Neural cell (in vitro differentiated cells): ENCODE data around the gene ABHD13. TPM values are rescaled to one million over a fixed set of nuclear protein-coding genes. Genes with fewer than 3 reads are reported as not detected.

Experiments used
- H2AFZ ChIP-seq: fragments of 200-600, 300-800 bp; sonication (generic), shearing (Covaris generic); 2 replicates; pipeline ENCODE4 v1.6.0; 2014; ENCODE audit warnings: low read depth, mild to moderate bottlenecking, antibody characterized with exemption, low read length, moderate library complexity
- H3F3A ChIP-seq: fragments of 200-600 bp; shearing (Covaris generic); 2 replicates; pipeline ENCODE4 v1.6.1; 2016; ENCODE audit warnings: mild to moderate bottlenecking, moderate library complexity, mixed read lengths, antibody characterized with exemption, low read length; ENCODE audit not compliant: insufficient read depth, poor library complexity, severe bottlenecking
- H3K27ac ChIP-seq: fragments of 200-600, 300-800 bp; sonication (generic), shearing (Covaris generic); 2 replicates; pipeline ENCODE4 v1.5.1; 2014; ENCODE audit warnings: mild to moderate bottlenecking, low read length, moderate library complexity
- H3K27me3 ChIP-seq: fragments of 300-800, 200-600 bp; sonication (generic), shearing (Covaris generic); 2 replicates; pipeline ENCODE4 v1.6.0; 2014; ENCODE audit warnings: mild to moderate bottlenecking, low read depth, low read length, moderate library complexity; ENCODE audit not compliant: insufficient read depth
- H3K36me3 ChIP-seq: fragments of 300-800, 200-600 bp; sonication (generic), shearing (Covaris generic); 2 replicates; pipeline ENCODE4 v1.5.1; 2014; ENCODE audit warnings: mild to moderate bottlenecking, antibody characterized with exemption, low read length, moderate library complexity; ENCODE audit not compliant: insufficient read depth
- H3K4me2 ChIP-seq: fragments of 300-800, 200-600 bp; sonication (generic), shearing (Covaris generic); 2 replicates; pipeline ENCODE4 v1.6.0; 2014; ENCODE audit warnings: mild to moderate bottlenecking, low read length
- H3K4me3 ChIP-seq: fragments of 300-800, 200-600 bp; sonication (generic), shearing (Covaris generic); 2 replicates; pipeline ENCODE4 v1.5.1; 2014; ENCODE audit warnings: mild to moderate bottlenecking, low read length, moderate library complexity
- H3K79me2 ChIP-seq: fragments of 200-600 bp; shearing (Covaris generic); replicated peaks from 2 replicates; pipeline ENCODE4 v1.6.0; 2014; ENCODE audit warnings: mild to moderate bottlenecking, low read length, moderate library complexity; ENCODE audit not compliant: insufficient read depth
- H3K9ac ChIP-seq: fragments of 300-800, 200-600 bp; sonication (generic), shearing (Covaris generic); 2 replicates; pipeline ENCODE4 v1.6.1; 2016; ENCODE audit warnings: mild to moderate bottlenecking, low read length, mixed read lengths
- H3K9me2 ChIP-seq: fragments of 200-600 bp; shearing (Covaris generic); 2 replicates; pipeline ENCODE4 v1.6.1; 2016; ENCODE audit warnings: mild to moderate bottlenecking, low read length, mixed read lengths; ENCODE audit not compliant: insufficient read depth
- H3K9me3 ChIP-seq: fragments of 200-600, 300-800 bp; sonication (generic), shearing (Covaris generic); 2 replicates; pipeline ENCODE4 v1.6.1; 2016; ENCODE audit warnings: mild to moderate bottlenecking, mixed run types, low read length, moderate library complexity, mixed read lengths
- H4K20me1 ChIP-seq: fragments of 200-600 bp; shearing (Covaris generic); 2 replicates; pipeline ENCODE4 v1.6.1; 2016; ENCODE audit warnings: mild to moderate bottlenecking, mixed run types; ENCODE audit not compliant: insufficient read depth
- EP300 ChIP-seq: fragments of 450-650 bp; conservative IDR thresholded peaks from 2 replicates; pipeline ENCODE4 v1.6.1; 2014; ENCODE audit warnings: antibody characterized with exemption, mild to moderate bottlenecking, moderate library complexity; ENCODE audit not compliant: poor library complexity, severe bottlenecking
- EZH2 ChIP-seq: fragments of 200-600, 300-800 bp; shearing (Covaris generic), sonication (generic); IDR thresholded peaks from 2 replicates; pipeline ENCODE4 v1.6.1; 2014; ENCODE audit warnings: antibody characterized with exemption, low read length, borderline replicate concordance, mild to moderate bottlenecking; ENCODE audit not compliant: insufficient read depth, poor library complexity, severe bottlenecking
- MXI1 ChIP-seq: fragments of 450-650 bp; conservative IDR thresholded peaks from 2 replicates; pipeline ENCODE4 v1.6.1; 2014; ENCODE audit warnings: antibody characterized with exemption, mild to moderate bottlenecking; ENCODE audit not compliant: poor library complexity, severe bottlenecking
- POLR2AphosphoS5 ChIP-seq: IDR thresholded peaks from 2 replicates; pipeline ENCODE4 v1.6.1; 2012
- RAD21 ChIP-seq: fragments of 450-650 bp; conservative IDR thresholded peaks from 2 replicates; pipeline ENCODE4 v1.6.1; 2014; ENCODE audit warnings: antibody characterized with exemption, mild to moderate bottlenecking, moderate library complexity
- SMC3 ChIP-seq: fragments of 450-650 bp; conservative IDR thresholded peaks from 2 replicates; pipeline ENCODE4 v1.6.1; 2014; ENCODE audit warnings: antibody characterized with exemption, mild to moderate bottlenecking, moderate library complexity; ENCODE audit not compliant: poor library complexity
- TAF1 ChIP-seq: IDR thresholded peaks from 2 replicates; pipeline ENCODE4 v1.6.1; 2012; ENCODE audit warnings: low read depth
- polyA plus RNA-seq: library from polyadenylated mRNA; depleted of rRNA; stranded (reverse); fragments of >200 nt; gene quantifications from 2 replicates; pipeline ENCODE4 v1.2.3, GENCODE V29; 2014
- TF ChIP-seq, protein P1 (sequence below): IDR thresholded peaks from 2 replicates; pipeline ENCODE4 v1.6.1; 2012; ENCODE audit warnings: borderline replicate concordance
- TF ChIP-seq, protein P2 (sequence below): fragments of 450-650 bp; IDR thresholded peaks from 2 replicates; pipeline ENCODE4 v1.5.1; 2014; ENCODE audit warnings: antibody characterized with exemption, mild to moderate bottlenecking, moderate library complexity; ENCODE audit not compliant: poor library complexity, severe bottlenecking

The ABHD13 gene
- polyA plus RNA-seq, 1 donor from 2014 or later, result 14.4 TPM

DNA sequence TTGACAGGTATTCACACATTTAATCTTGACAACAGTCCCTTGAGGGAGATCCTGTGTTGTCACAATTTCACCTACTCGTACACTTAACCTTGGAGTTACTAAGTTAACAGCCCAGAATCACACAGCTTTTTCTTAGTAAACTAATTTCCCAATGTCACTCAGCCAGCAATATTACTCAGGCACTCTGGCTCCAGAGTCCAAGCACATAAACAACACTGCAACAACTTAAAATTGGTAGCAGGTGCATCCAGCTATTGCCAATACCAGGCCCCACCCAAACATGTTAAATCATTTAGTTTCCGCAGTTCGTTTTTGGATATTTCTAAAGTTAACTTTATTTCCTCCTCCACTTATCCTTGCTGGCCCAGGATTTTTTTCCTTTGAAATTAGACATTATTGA lies 35.5 kb upstream of the ABHD13 start:
- Histone ChIP-seq H2AFZ (no peak overlapping the region), H3K27me3 (no peaks in the 10 kb centered on the region), H3K36me3 (no peaks in the 10 kb centered on the region), H3K9ac (no peak overlapping the region), H3K9me3 (no peaks in the 10 kb centered on the region), H3K4me3 (no peak overlapping the region), H3K9me2 (no peaks in the 10 kb centered on the region), H3K27ac (no peak overlapping the region), H3F3A (no peaks in the 10 kb centered on the region), H4K20me1 (no peaks in the 10 kb centered on the region), H3K79me2 (no peaks in the 10 kb centered on the region), H3K4me2 (no peak overlapping the region)
- TF ChIP-seq EP300, result no peak
- TF ChIP-seq POLR2AphosphoS5, result no peak
- TF ChIP-seq, protein P1, sequence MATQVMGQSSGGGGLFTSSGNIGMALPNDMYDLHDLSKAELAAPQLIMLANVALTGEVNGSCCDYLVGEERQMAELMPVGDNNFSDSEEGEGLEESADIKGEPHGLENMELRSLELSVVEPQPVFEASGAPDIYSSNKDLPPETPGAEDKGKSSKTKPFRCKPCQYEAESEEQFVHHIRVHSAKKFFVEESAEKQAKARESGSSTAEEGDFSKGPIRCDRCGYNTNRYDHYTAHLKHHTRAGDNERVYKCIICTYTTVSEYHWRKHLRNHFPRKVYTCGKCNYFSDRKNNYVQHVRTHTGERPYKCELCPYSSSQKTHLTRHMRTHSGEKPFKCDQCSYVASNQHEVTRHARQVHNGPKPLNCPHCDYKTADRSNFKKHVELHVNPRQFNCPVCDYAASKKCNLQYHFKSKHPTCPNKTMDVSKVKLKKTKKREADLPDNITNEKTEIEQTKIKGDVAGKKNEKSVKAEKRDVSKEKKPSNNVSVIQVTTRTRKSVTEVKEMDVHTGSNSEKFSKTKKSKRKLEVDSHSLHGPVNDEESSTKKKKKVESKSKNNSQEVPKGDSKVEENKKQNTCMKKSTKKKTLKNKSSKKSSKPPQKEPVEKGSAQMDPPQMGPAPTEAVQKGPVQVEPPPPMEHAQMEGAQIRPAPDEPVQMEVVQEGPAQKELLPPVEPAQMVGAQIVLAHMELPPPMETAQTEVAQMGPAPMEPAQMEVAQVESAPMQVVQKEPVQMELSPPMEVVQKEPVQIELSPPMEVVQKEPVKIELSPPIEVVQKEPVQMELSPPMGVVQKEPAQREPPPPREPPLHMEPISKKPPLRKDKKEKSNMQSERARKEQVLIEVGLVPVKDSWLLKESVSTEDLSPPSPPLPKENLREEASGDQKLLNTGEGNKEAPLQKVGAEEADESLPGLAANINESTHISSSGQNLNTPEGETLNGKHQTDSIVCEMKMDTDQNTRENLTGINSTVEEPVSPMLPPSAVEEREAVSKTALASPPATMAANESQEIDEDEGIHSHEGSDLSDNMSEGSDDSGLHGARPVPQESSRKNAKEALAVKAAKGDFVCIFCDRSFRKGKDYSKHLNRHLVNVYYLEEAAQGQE, result no peak
- TF ChIP-seq, protein P2, sequence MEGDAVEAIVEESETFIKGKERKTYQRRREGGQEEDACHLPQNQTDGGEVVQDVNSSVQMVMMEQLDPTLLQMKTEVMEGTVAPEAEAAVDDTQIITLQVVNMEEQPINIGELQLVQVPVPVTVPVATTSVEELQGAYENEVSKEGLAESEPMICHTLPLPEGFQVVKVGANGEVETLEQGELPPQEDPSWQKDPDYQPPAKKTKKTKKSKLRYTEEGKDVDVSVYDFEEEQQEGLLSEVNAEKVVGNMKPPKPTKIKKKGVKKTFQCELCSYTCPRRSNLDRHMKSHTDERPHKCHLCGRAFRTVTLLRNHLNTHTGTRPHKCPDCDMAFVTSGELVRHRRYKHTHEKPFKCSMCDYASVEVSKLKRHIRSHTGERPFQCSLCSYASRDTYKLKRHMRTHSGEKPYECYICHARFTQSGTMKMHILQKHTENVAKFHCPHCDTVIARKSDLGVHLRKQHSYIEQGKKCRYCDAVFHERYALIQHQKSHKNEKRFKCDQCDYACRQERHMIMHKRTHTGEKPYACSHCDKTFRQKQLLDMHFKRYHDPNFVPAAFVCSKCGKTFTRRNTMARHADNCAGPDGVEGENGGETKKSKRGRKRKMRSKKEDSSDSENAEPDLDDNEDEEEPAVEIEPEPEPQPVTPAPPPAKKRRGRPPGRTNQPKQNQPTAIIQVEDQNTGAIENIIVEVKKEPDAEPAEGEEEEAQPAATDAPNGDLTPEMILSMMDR, result no peak
- no peak for TF ChIP-seq TAF1
- no peak for TF ChIP-seq SMC3
- no peak for TF ChIP-seq RAD21
- TF ChIP-seq EZH2, result no peak
- no peak for TF ChIP-seq MXI1

DNA sequence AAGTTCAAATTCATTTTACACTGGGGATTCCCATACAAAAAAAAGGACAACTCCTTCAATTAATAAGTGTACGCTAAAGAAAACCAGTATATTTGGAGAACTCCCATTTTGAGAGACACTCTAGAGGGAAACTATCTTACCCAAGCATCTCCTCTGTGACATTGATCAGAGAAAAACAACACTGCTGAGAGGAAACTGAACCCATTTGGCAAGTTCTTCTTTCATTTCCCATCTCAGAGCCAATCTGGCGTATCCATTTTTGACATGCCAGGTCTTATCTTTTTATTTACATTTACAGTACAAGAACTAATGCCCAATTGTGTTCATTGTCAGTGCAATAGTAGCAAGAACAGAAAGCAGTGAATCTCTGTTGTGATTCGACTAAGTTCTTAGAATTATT lies 33.0 kb upstream of the ABHD13 start:
- no peak overlapping the region for H3K4me3 ChIP-seq
- H2AFZ ChIP-seq, result no peak overlapping the region
- no peaks in the 10 kb centered on the region for H3F3A ChIP-seq
- no peaks in the 10 kb centered on the region for H4K20me1 ChIP-seq
- H3K4me2 ChIP-seq, result no peak overlapping the region
- TF ChIP-seq EZH2, result no peak
- no peak for TF ChIP-seq MXI1
- TF ChIP-seq TAF1, result no peak
- no peak for TF ChIP-seq RAD21
- TF ChIP-seq, protein P2, result no peak
- no peak for TF ChIP-seq EP300
- no peak for TF ChIP-seq POLR2AphosphoS5
- no peak for TF ChIP-seq SMC3
- TF ChIP-seq, protein P1, result no peak
- no peaks in the 10 kb centered on the region for H3K9me2 ChIP-seq
- H3K9ac ChIP-seq, result no peak overlapping the region
- H3K27me3 ChIP-seq, result no peaks in the 10 kb centered on the region
- no peaks in the 10 kb centered on the region for H3K79me2 ChIP-seq
- H3K27ac ChIP-seq, result no peak overlapping the region
- no peaks in the 10 kb centered on the region for H3K36me3 ChIP-seq
- H3K9me3 ChIP-seq, result no peaks in the 10 kb centered on the region
